Neural cell (in vitro differentiated cells): Measurements from ENCODE around the gene C11orf42. TPM values are rescaled to one million over a fixed set of nuclear protein-coding genes. Genes with fewer than 3 reads are reported as not detected.

Experiments
- H2AFZ ChIP-seq: fragments of 200-600, 300-800 bp; sonication (generic), shearing (Covaris generic); 2 replicates; pipeline ENCODE4 v1.6.0; 2014; ENCODE audit warnings: low read depth, mild to moderate bottlenecking, antibody characterized with exemption, low read length, moderate library complexity
- H3F3A ChIP-seq: fragments of 200-600 bp; shearing (Covaris generic); 2 replicates; pipeline ENCODE4 v1.6.1; 2016; ENCODE audit warnings: mild to moderate bottlenecking, moderate library complexity, mixed read lengths, antibody characterized with exemption, low read length; ENCODE audit not compliant: insufficient read depth, poor library complexity, severe bottlenecking
- H3K27ac ChIP-seq: fragments of 200-600, 300-800 bp; sonication (generic), shearing (Covaris generic); 2 replicates; pipeline ENCODE4 v1.5.1; 2014; ENCODE audit warnings: mild to moderate bottlenecking, low read length, moderate library complexity
- H3K27me3 ChIP-seq: fragments of 300-800, 200-600 bp; sonication (generic), shearing (Covaris generic); 2 replicates; pipeline ENCODE4 v1.6.0; 2014; ENCODE audit warnings: mild to moderate bottlenecking, low read depth, low read length, moderate library complexity; ENCODE audit not compliant: insufficient read depth
- H3K36me3 ChIP-seq: fragments of 300-800, 200-600 bp; sonication (generic), shearing (Covaris generic); 2 replicates; pipeline ENCODE4 v1.5.1; 2014; ENCODE audit warnings: mild to moderate bottlenecking, antibody characterized with exemption, low read length, moderate library complexity; ENCODE audit not compliant: insufficient read depth
- H3K4me2 ChIP-seq: fragments of 300-800, 200-600 bp; sonication (generic), shearing (Covaris generic); 2 replicates; pipeline ENCODE4 v1.6.0; 2014; ENCODE audit warnings: mild to moderate bottlenecking, low read length
- H3K4me3 ChIP-seq: fragments of 300-800, 200-600 bp; sonication (generic), shearing (Covaris generic); 2 replicates; pipeline ENCODE4 v1.5.1; 2014; ENCODE audit warnings: mild to moderate bottlenecking, low read length, moderate library complexity
- H3K79me2 ChIP-seq: fragments of 200-600 bp; shearing (Covaris generic); replicated peaks from 2 replicates; pipeline ENCODE4 v1.6.0; 2014; ENCODE audit warnings: mild to moderate bottlenecking, low read length, moderate library complexity; ENCODE audit not compliant: insufficient read depth
- H3K9ac ChIP-seq: fragments of 300-800, 200-600 bp; sonication (generic), shearing (Covaris generic); 2 replicates; pipeline ENCODE4 v1.6.1; 2016; ENCODE audit warnings: mild to moderate bottlenecking, low read length, mixed read lengths
- H3K9me2 ChIP-seq: fragments of 200-600 bp; shearing (Covaris generic); 2 replicates; pipeline ENCODE4 v1.6.1; 2016; ENCODE audit warnings: mild to moderate bottlenecking, low read length, mixed read lengths; ENCODE audit not compliant: insufficient read depth
- H3K9me3 ChIP-seq: fragments of 200-600, 300-800 bp; sonication (generic), shearing (Covaris generic); 2 replicates; pipeline ENCODE4 v1.6.1; 2016; ENCODE audit warnings: mild to moderate bottlenecking, mixed run types, low read length, moderate library complexity, mixed read lengths
- H4K20me1 ChIP-seq: fragments of 200-600 bp; shearing (Covaris generic); 2 replicates; pipeline ENCODE4 v1.6.1; 2016; ENCODE audit warnings: mild to moderate bottlenecking, mixed run types; ENCODE audit not compliant: insufficient read depth
- CTCF ChIP-seq: fragments of 450-650 bp; IDR thresholded peaks from 2 replicates; pipeline ENCODE4 v1.5.1; 2014; ENCODE audit warnings: antibody characterized with exemption, mild to moderate bottlenecking, moderate library complexity; ENCODE audit not compliant: poor library complexity, severe bottlenecking
- EP300 ChIP-seq: fragments of 450-650 bp; conservative IDR thresholded peaks from 2 replicates; pipeline ENCODE4 v1.6.1; 2014; ENCODE audit warnings: antibody characterized with exemption, mild to moderate bottlenecking, moderate library complexity; ENCODE audit not compliant: poor library complexity, severe bottlenecking
- EZH2 ChIP-seq: fragments of 200-600, 300-800 bp; shearing (Covaris generic), sonication (generic); IDR thresholded peaks from 2 replicates; pipeline ENCODE4 v1.6.1; 2014; ENCODE audit warnings: antibody characterized with exemption, low read length, borderline replicate concordance, mild to moderate bottlenecking; ENCODE audit not compliant: insufficient read depth, poor library complexity, severe bottlenecking
- MXI1 ChIP-seq: fragments of 450-650 bp; conservative IDR thresholded peaks from 2 replicates; pipeline ENCODE4 v1.6.1; 2014; ENCODE audit warnings: antibody characterized with exemption, mild to moderate bottlenecking; ENCODE audit not compliant: poor library complexity, severe bottlenecking
- POLR2AphosphoS5 ChIP-seq: IDR thresholded peaks from 2 replicates; pipeline ENCODE4 v1.6.1; 2012
- RAD21 ChIP-seq: fragments of 450-650 bp; conservative IDR thresholded peaks from 2 replicates; pipeline ENCODE4 v1.6.1; 2014; ENCODE audit warnings: antibody characterized with exemption, mild to moderate bottlenecking, moderate library complexity
- REST ChIP-seq: IDR thresholded peaks from 2 replicates; pipeline ENCODE4 v1.6.1; 2012; ENCODE audit warnings: borderline replicate concordance
- SMC3 ChIP-seq: fragments of 450-650 bp; conservative IDR thresholded peaks from 2 replicates; pipeline ENCODE4 v1.6.1; 2014; ENCODE audit warnings: antibody characterized with exemption, mild to moderate bottlenecking, moderate library complexity; ENCODE audit not compliant: poor library complexity
- TAF1 ChIP-seq: IDR thresholded peaks from 2 replicates; pipeline ENCODE4 v1.6.1; 2012; ENCODE audit warnings: low read depth
- polyA plus RNA-seq: library from polyadenylated mRNA; depleted of rRNA; stranded (reverse); fragments of >200 nt; gene quantifications from 2 replicates; pipeline ENCODE4 v1.2.3, GENCODE V29; 2014

C11orf42 gene
- polyA plus RNA-seq, 1 donor from 2014 or later, result not detected

GRCh38 chr11:6214530-6214929, 9.2 kb downstream of the C11orf42 start:
- Histone ChIP-seq H3K4me3 (no peak overlapping the region), H3K27me3 (no peaks in the 10 kb centered on the region), H3K9me3 (no peaks in the 10 kb centered on the region), H3K9ac (no peak overlapping the region), H3K9me2 (no peaks in the 10 kb centered on the region), H3K36me3 (peaks cover 24% of the 10 kb centered on the region), H3F3A (no peaks in the 10 kb centered on the region), H3K79me2 (no peaks in the 10 kb centered on the region), H4K20me1 (no peaks in the 10 kb centered on the region), H3K27ac (no peak overlapping the region), H2AFZ (no peak overlapping the region), H3K4me2 (no peak overlapping the region)
- TF ChIP-seq MXI1 (no peak), POLR2AphosphoS5 (no peak)

- no peak overlapping the region for H3K4me2 ChIP-seq
- no peaks in the 10 kb centered on the region for H3K9me2 ChIP-seq
- H3K79me2 ChIP-seq, result no peaks in the 10 kb centered on the region
- H4K20me1 ChIP-seq, result no peaks in the 10 kb centered on the region
- no peak overlapping the region for H2AFZ ChIP-seq
- TF ChIP-seq MXI1, result no peak
- no peak for TF ChIP-seq EP300
- TF ChIP-seq RAD21, result no peak
- TF ChIP-seq CTCF, result no peak
- no peak for TF ChIP-seq REST
- no peak for TF ChIP-seq SMC3
- TF ChIP-seq POLR2AphosphoS5, result no peak
- no peak for TF ChIP-seq EZH2
- no peak for TF ChIP-seq TAF1
- no peak overlapping the region for H3K27ac ChIP-seq
- H3K9me3 ChIP-seq, result no peaks in the 10 kb centered on the region
- H3K9ac ChIP-seq, result no peak overlapping the region
- H3F3A ChIP-seq, result no peaks in the 10 kb centered on the region
- no peaks in the 10 kb centered on the region for H3K27me3 ChIP-seq
- H3K4me3 ChIP-seq, result no peak overlapping the region
- H3K36me3 ChIP-seq, result peaks cover 24% of the 10 kb centered on the region
These were observed 11.1 kb downstream of the C11orf42 start for GRCh38 chr11:6216501-6216900.

GRCh38 chr11:6217722-6218121, 12.4 kb downstream of the C11orf42 start:
- Histone ChIP-seq H3K9me3 (no peaks in the 10 kb centered on the region), H3K27ac (no peak overlapping the region), H3K27me3 (no peaks in the 10 kb centered on the region), H3K79me2 (no peaks in the 10 kb centered on the region), H3K9me2 (no peaks in the 10 kb centered on the region), H3K36me3 (peaks cover 35% of the 10 kb centered on the region), H3K4me3 (no peak overlapping the region), H3K9ac (no peak overlapping the region), H4K20me1 (no peaks in the 10 kb centered on the region), H3K4me2 (no peak overlapping the region), H3F3A (no peaks in the 10 kb centered on the region), H2AFZ (no peak overlapping the region)
- TF ChIP-seq CTCF, result no peak
- no peak for TF ChIP-seq EP300
- TF ChIP-seq TAF1, result no peak
- TF ChIP-seq POLR2AphosphoS5, result no peak
- TF ChIP-seq SMC3, result no peak
- TF ChIP-seq EZH2, result no peak
- TF ChIP-seq REST, result no peak
- TF ChIP-seq MXI1, result no peak
- no peak for TF ChIP-seq RAD21
